Transverse colon (tissue), 4 donors: ENCODE data around the gene TNFAIP3. TPM values are rescaled to one million over a fixed set of nuclear protein-coding genes. Genes with fewer than 3 reads are reported as not detected.
A peak's percentile ranks its signal among the peaks of the same experiment; 100 is the strongest.

Source experiments
- DNase-seq: peaks from one replicate; pipeline ENCODE4 v3.0.0-alpha.2; 2019
- H3K27ac ChIP-seq, 4 donors: fragments of 200-600 bp; sonication (generic); 2 replicates each; pipeline ENCODE4 v1.5.1; 2016 to 2018; ENCODE audit warnings: inconsistent platforms in 4 of 4
- H3K27me3 ChIP-seq: fragments of 200-600 bp; sonication (generic); 2 replicates; pipeline ENCODE4 v1.5.1; 2017; ENCODE audit warnings: inconsistent platforms
- H3K36me3 ChIP-seq, 4 donors: fragments of 200-600 bp; sonication (generic); 2 replicates each; pipeline ENCODE4 v1.5.1; 2017 to 2019; ENCODE audit warnings: inconsistent platforms in 4 of 4
- H3K4me1 ChIP-seq, 4 donors: fragments of 200-600 bp; sonication (generic); 2 replicates each; pipeline ENCODE4 v1.5.1; 2017 to 2020; ENCODE audit warnings: inconsistent platforms in 4 of 4
- H3K4me3 ChIP-seq, 4 donors: fragments of 200-600 bp; sonication (generic); 1 replicate in 1 of 4; 2 replicates in 3 of 4; pipeline versions ENCODE4 v1.5.1 to v1.6.1; 2017 to 2019; ENCODE audit warnings: inconsistent platforms in 4 of 4
- H3K9me3 ChIP-seq, 2 donors: fragments of 200-600 bp; sonication (generic); 2 replicates each; pipeline ENCODE4 v1.5.1; 2017 to 2019; ENCODE audit warnings: inconsistent platforms in 2 of 2
- EP300 ChIP-seq: sonication (generic); formaldehyde crosslinking; IDR thresholded peaks from one replicate; pipeline ENCODE4 v1.6.1; 2017; ENCODE audit warnings: antibody characterized with exemption, low read depth
- POLR2A ChIP-seq: fragments of 450-650 bp; IDR thresholded peaks from one replicate; pipeline ENCODE4 v1.6.1; 2016; ENCODE audit warnings: antibody characterized with exemption, mild to moderate bottlenecking, moderate library complexity
- POLR2AphosphoS5 ChIP-seq, 3 donors: sonication (generic); formaldehyde crosslinking; IDR thresholded peaks; one replicate each; pipeline ENCODE4 v1.6.1; 2016; ENCODE audit warnings: antibody characterized with exemption in 3 of 3
- WGBS, 2 donors: methylation state at CpG; one replicate each; pipeline ENCODE4 v1.1.5; 2018; ENCODE audit warnings: low coverage in 1 of 2; 5-methylcytosine and 5-hydroxymethylcytosine counted together
- in situ Hi-C, 4 donors: fragments of 200-750 bp; cut with MboI; loops; one replicate each; pipeline versions ENCODE4 v1.15.0 to v1.15.1; 2017; ENCODE audit warnings: low sequenced_read_pairs in 3 of 4, low pct_ligation_motif_present in 1 of 4, low pct_unique_long_range_greater_than_20kb in 1 of 4
- intact Hi-C: fragments of 100-400 bp; cut with DNase I; formaldehyde crosslinking; loops from one replicate; pipeline ENCODE4 v1.15.1; 2023; ENCODE audit warnings: low total_unique reads
- total RNA-seq, 4 donors: library from RNA; depleted of rRNA; stranded (reverse); fragments of >200 nt; gene quantifications; one replicate each; pipeline ENCODE4 v1.1.0, GENCODE V29; 2016
- TF ChIP-seq, protein P1 (sequence below), 5 experiments: fragments of 200-600 bp in 3 of 5; fragments of 450-650 bp in 2 of 5; sonication (generic) in 3 of 5; IDR thresholded peaks; 1 replicate in 2 of 5; 2 replicates in 3 of 5; pipeline ENCODE4 v1.5.1; 2016 to 2017; ENCODE audit warnings: antibody characterized with exemption in 5 of 5, inconsistent platforms in 3 of 5, mild to moderate bottlenecking in 2 of 5, moderate library complexity in 1 of 5

TNFAIP3 gene
- total RNA-seq, 4 donors from 2014 or later = 21.4 to 46.8 (median 36.3) TPM

DNA sequence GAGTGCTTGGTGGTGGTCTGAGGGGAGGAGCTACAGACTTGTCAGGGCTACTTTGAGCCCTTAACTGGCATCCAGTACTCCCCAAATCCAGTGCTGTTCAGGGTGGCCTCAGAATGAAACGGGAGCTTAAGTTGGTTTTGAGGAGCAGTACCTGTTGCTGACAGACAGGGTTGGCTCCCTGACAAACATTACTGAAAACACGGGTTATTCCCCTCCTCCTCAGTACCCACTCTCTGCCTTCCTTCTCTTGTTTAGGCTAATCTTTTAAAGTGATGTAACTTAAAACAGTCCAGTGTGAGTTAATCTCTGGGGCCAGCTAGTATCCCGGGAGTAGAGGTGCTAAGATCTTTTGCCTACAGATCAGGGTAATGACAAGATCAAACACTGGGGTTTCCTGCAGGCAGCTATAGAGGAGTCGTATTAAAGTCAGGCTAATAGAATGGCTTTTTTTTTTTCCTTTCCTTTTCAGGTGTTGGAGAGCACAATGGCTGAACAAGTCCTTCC, 3.7 kb downstream of the TNFAIP3 start:
- WGBS, 2 donors = 32% methylated on average over 4 of the region's 4 CpGs; no CpG with 5 or more reads in 1 of the 2 donors
- TF ChIP-seq, protein P1, sequence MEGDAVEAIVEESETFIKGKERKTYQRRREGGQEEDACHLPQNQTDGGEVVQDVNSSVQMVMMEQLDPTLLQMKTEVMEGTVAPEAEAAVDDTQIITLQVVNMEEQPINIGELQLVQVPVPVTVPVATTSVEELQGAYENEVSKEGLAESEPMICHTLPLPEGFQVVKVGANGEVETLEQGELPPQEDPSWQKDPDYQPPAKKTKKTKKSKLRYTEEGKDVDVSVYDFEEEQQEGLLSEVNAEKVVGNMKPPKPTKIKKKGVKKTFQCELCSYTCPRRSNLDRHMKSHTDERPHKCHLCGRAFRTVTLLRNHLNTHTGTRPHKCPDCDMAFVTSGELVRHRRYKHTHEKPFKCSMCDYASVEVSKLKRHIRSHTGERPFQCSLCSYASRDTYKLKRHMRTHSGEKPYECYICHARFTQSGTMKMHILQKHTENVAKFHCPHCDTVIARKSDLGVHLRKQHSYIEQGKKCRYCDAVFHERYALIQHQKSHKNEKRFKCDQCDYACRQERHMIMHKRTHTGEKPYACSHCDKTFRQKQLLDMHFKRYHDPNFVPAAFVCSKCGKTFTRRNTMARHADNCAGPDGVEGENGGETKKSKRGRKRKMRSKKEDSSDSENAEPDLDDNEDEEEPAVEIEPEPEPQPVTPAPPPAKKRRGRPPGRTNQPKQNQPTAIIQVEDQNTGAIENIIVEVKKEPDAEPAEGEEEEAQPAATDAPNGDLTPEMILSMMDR (IDR thresholded peaks at IDR 0.05) = peak in 4 of 5 experiments; percentile 5 to 37 (median 28)
- no peak for TF ChIP-seq EP300
- H3K4me3 ChIP-seq = peak overlapping the region in 2 of 4 donors; percentile 9 to 74
- peaks cover 17 to 78% (median 42%) of the 10 kb centered on the region in 4 donors for H3K4me1 ChIP-seq
- peak overlapping the region; percentile 91 to 98 (median 97) for H3K27ac ChIP-seq
- no peak for DNase-seq
- no peaks in the 10 kb centered on the region for H3K27me3 ChIP-seq
- H3K36me3 ChIP-seq = peaks cover 0 to 13% (median 6%) of the 10 kb centered on the region in 4 donors
- intact Hi-C loops = loop anchor here (10.0 kb wide), 1 partner anchor 66 kb away; no protein-coding TSS in a partner anchor
- in situ Hi-C loops = loop anchor here in 1 of 4 donors (5.0 kb wide), 1 partner anchor 72 kb away; no protein-coding TSS in a partner anchor
- H3K9me3 ChIP-seq = no peaks in the 10 kb centered on the region

DNA sequence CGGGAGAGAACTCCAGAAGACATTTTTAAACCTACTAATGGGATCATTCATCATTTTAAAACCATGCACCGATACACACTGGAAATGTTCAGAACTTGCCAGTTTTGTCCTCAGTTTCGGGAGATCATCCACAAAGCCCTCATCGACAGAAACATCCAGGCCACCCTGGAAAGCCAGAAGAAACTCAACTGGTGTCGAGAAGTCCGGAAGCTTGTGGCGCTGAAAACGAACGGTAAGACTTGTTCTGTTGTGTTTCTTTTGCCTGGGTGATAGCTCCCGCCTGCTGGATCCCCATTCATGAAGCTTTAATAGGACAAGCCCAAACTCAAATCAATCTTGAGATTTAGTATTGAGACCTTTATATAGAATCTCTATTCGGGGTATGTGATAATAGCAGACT, 4.2 kb downstream of the TNFAIP3 start:
- TF ChIP-seq POLR2AphosphoS5 (IDR thresholded peaks at IDR 0.05) = no peak
- TF ChIP-seq, protein P1 (IDR thresholded peaks at IDR 0.05) = no peak
- no peak for TF ChIP-seq POLR2A
- no peak for TF ChIP-seq EP300
- Histone ChIP-seq H3K4me3 (peak overlapping the region in 2 of 4 donors; percentile 9 to 74), H3K9me3 (no peaks in the 10 kb centered on the region), H3K4me1 (peaks cover 14 to 73% (median 38%) of the 10 kb centered on the region in 4 donors), H3K36me3 (peaks cover 0 to 18% (median 8%) of the 10 kb centered on the region in 4 donors), H3K27ac (peak overlapping the region; percentile 91 to 98 (median 97)), H3K27me3 (no peaks in the 10 kb centered on the region)
- DNase-seq = no peak
- in situ Hi-C loops = loop anchor here in 1 of 4 donors (5.0 kb wide), 1 partner anchor 71 kb away; no protein-coding TSS in a partner anchor
- WGBS, 2 donors = 63 to 81% methylated on average over 2 to 11 of the region's 11 CpGs
- intact Hi-C loops = loop anchor here (10.0 kb wide), 1 partner anchor 66 kb away; no protein-coding TSS in a partner anchor

DNA sequence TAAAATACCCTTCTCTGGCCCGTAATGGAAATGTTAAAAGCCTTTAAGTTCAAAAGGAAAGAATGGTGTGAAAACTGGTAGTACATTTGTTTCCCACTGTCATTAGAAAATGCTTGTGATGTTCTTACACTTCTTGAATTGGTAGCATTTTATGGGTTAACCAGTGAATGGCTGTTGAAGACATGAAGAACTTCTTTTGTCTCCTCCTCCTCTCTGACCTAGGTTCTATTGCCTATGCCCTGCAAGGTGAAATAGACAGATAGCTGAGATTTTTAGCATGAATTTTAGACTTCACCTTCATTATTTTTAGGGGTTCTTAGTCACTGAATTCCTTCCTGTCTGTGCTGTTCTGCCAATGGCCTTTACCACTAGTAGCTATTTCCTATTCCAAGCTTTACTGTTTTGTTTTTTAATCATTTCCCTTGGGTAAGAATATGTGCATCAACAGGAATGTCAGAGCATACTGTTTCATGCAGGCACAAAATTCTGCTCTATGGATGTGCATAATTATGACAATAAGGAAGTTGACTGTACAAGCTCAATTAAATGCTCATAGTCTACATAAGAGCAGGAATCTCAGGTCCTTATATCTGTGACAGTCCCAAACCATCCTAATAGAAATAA, 4.9 kb downstream of the TNFAIP3 start:
- in situ Hi-C loops (loop anchor here in 1 of 4 donors (5.0 kb wide), 1 partner anchor 70 kb away; no protein-coding TSS in a partner anchor), intact Hi-C loops (loop anchor here (10.0 kb wide), 1 partner anchor 67 kb away; no protein-coding TSS in a partner anchor)
- peaks cover 13 to 69% (median 35%) of the 10 kb centered on the region in 4 donors for H3K4me1 ChIP-seq
- WGBS, 2 donors = 68 to 77% methylated on average over 1 of the region's 1 CpG
- peak overlapping the region; percentile 91 to 98 (median 97) for H3K27ac ChIP-seq
- H3K9me3 ChIP-seq = no peaks in the 10 kb centered on the region
- peak overlapping the region in 1 of 4 donors; percentile 74 for H3K4me3 ChIP-seq
- H3K36me3 ChIP-seq = peaks cover 0 to 24% (median 12%) of the 10 kb centered on the region in 4 donors
- TF ChIP-seq EP300 (no peak), POLR2A (no peak), POLR2AphosphoS5 (IDR thresholded peaks at IDR 0.05) (no peak)
- TF ChIP-seq, protein P1 (IDR thresholded peaks at IDR 0.05) = no peak
- H3K27me3 ChIP-seq = no peaks in the 10 kb centered on the region
- no peak for DNase-seq

DNA sequence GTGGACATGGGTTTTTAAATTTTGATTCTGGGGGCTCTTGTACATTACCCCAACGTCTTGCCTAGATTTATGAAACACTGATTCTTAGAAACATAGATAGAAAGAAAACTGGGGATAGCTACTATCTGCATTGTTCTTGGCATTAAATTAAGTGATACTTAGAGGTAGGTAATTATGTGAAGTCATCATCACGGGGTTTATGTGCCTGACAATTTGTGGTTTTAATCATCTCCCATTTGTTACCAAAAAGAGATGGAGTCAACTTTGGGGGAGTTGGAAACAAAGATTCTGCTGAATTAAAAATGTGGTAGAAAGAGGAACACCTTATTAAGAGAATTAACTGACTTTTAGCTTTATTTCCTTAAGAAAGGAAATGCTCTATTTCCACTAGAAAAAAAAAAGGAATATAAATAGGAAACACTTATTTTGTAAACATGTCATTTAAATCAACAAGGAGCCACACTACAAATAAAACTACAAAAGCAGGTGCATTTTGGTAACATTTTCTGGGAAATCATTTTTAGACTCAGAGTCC, 5.6 kb downstream of the TNFAIP3 start:
- H3K4me3 ChIP-seq = peak overlapping the region in 2 of 4 donors; percentile 7 to 74
- peaks cover 13 to 69% (median 35%) of the 10 kb centered on the region in 4 donors for H3K4me1 ChIP-seq
- in situ Hi-C loops = loop anchor here in 1 of 4 donors (5.0 kb wide), 1 partner anchor 70 kb away; no protein-coding TSS in a partner anchor
- H3K27me3 ChIP-seq = no peaks in the 10 kb centered on the region
- TF ChIP-seq EP300 (no peak), POLR2AphosphoS5 (IDR thresholded peaks at IDR 0.05) (no peak), POLR2A (no peak)
- TF ChIP-seq, protein P1 (IDR thresholded peaks at IDR 0.05) = no peak
- H3K9me3 ChIP-seq = no peaks in the 10 kb centered on the region
- DNase-seq = no peak
- intact Hi-C loops = loop anchor here (10.0 kb wide), 1 partner anchor 68 kb away; no protein-coding TSS in a partner anchor
- 38 to 50% methylated on average over 2 of the region's 2 CpGs for WGBS, 2 donors
- H3K36me3 ChIP-seq = peaks cover 0 to 31% (median 15%) of the 10 kb centered on the region in 4 donors
- H3K27ac ChIP-seq = peak overlapping the region; percentile 91 to 98 (median 97)
